NT2/D1 (cell line): ENCODE measurements around the gene TST.

Experiments
- YY1 ChIP-seq: IDR thresholded peaks from 2 replicates; pipeline ENCODE4 v1.6.1; 2011; ENCODE audit not compliant: insufficient read length, insufficient read depth
- ZNF274 ChIP-seq: IDR thresholded peaks from 2 replicates; pipeline ENCODE4 v1.6.1; 2011; ENCODE audit warnings: mild to moderate bottlenecking, low read depth, low read length

- TF ChIP-seq YY1 (no peak), ZNF274 (no peak)
Measured at GRCh38 chr22:37024339-37025157, 5.3 kb upstream of the TST start.
